NCI-H146 treated with DMSO at 0.1 percent for 48 hours (cell line): ENCODE measurements around the gene TSEN54.
"Not testable (repeated sequence)": the region's sequence is repeated elsewhere in the genome, so short reads cannot be mapped to it uniquely, and the experiment has no call there.

Experiments
- DNase-seq: peaks from one replicate; lab custom pipeline; 2025; ENCODE audit not compliant: unreplicated experiment; lab: John Stamatoyannopoulos, UW

Gene TSEN54

DNA sequence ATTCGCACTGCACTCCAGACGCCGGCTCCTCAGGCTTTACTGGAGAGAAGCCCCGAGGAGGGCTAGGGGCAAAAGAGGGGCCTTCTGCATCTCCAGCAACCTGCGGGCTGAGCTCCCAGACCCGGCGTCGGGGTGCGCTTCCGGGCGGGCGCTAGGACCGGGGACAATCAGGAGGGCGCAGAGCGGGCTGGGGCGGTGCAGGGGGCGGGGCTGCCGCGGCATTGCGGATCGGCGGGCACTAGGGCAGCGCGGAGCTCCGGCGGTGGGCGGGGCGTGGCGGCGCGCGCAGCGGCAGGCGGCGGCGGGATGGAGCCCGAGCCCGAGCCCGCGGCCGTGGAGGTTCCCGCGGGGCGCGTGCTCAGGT lies at the start of gene TSEN54:
TSS of gene TSEN54 (plus strand) at position 274 of the 364 bp plus-strand sequence. CDS start at position 307, 33 bp downstream.
- DNase-seq = peak; percentile 70

GRCh38 chr17:75468291-75468754 lies 48.0 kb upstream of the TSEN54 start:
- no peak for DNase-seq

DNA sequence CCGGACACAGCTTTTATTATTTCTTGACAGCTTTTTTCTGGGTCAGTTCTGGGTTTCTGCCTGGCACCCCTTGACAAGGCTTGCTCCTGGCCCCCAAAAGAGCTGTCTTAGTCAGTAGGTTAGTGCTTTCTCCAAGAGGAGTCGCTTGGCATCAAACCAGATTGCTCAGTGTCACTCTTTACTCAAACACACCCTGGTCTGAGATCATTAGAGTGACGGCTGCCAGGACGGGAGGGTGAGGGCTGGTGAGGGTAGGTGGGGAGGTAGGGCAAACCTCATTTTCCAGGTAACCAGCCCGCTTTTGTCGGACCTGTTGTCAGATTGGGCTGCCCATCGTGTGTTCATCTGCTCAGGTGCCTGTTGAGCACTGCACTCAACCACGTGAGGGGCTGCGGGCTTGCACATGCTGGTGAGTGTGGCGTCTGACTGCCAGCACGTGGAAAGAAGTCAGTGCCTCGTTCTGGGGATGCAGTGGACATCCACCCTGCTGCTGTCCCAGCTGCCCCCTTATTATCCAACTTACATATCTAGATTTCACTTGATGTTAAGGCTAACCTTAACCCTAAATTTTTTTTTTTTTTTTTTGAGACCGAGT lies 47.5 kb upstream of the TSEN54 start:
- DNase-seq = no peak

GRCh38 chr17:75471207-75471606 lies 45.1 kb upstream of the TSEN54 start:
- no peak for DNase-seq

DNA sequence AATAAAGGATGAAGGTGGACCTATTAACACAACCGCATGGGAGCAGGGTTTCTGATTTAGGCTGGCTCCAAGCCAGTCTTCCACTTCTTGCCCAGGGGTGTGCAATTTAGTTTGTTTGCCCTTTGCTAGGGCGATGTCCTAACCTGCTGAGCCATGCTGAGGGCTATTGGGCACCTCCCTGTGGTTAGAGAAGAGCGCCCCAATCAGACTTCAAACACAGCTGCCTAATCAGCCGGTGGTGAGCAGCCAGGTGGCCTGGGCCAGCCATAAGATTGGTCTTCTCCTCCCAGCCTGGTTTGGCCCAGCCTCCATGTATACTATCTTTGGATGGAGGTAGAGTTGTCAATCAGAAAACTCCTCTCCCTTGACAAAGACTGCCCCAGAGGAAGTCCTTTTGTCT lies 44.2 kb upstream of the TSEN54 start:
- peak; percentile 97 for DNase-seq

GRCh38 chr17:75473246-75473645 lies 43.1 kb upstream of the TSEN54 start:
- DNase-seq = no peak

DNA sequence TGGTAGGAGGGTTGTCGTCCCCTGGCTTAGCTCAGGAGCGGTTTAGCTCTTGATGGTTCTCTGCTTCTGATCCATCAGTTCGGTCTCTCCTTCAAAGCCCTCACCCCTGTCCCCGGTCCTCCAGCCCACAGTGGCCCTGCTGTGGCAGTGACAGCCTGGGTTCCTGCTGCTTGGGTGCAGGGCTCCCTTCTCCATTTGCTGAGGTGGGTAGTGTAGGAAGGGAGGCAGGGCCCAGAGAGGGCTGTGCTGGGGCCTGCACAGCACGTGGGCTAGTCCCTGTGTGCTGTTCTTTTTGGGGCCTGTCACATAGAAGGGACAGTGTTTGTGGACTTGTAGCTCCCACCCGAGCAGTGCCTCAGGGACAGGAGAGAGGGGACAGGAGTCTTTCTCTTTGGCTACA lies 41.6 kb upstream of the TSEN54 start:
- no peak for DNase-seq

- DNase-seq = no peak
Observed at GRCh38 chr17:75475144-75475835, 41.0 kb upstream of the TSEN54 start.

- no peak for DNase-seq
Observed at GRCh38 chr17:75475851-75476250, 40.5 kb upstream of the TSEN54 start.

DNA sequence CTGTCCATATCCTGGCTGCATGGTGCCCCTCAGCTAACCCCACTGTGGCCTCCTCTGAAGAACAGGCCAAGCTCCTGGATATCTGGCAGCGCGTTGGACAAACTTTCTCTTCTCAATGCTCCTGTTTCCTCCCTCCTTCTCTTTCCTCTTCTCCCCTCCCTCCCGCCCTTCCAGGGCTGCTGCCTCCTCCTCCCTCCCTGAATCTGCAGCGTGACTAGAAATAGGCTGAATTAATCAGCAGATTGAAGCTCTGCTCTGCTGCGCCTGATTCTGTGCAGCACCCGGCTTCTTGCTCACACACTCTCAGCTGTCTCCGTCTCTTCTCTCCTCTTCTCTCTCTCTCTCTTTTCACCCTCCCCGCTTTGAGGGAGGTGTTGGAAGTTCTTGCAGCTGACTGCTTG lies 40.1 kb upstream of the TSEN54 start:
- DNase-seq = no peak

- no peak for DNase-seq
Observed at GRCh38 chr17:75476752-75477489, 39.4 kb upstream of the TSEN54 start.

DNA sequence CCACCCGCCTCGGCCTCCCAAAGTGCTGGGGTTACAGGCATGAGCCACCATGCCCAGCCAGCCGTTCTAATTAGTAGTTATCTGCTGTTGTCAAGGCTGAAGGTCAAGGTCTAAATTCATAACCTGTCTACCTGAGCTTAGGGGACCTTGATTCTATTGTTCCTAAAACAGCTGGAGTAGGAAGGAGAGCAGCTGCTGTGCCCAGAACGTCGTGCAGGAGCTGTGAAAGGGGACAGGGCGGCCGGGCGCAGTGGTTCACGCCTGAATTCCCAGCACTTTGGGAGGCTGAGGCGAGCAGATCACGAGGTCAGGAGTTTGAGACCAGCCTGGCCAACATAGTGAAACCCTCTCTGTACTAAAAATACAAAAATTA lies 38.9 kb upstream of the TSEN54 start:
- not testable (repeated sequence) for DNase-seq

DNA sequence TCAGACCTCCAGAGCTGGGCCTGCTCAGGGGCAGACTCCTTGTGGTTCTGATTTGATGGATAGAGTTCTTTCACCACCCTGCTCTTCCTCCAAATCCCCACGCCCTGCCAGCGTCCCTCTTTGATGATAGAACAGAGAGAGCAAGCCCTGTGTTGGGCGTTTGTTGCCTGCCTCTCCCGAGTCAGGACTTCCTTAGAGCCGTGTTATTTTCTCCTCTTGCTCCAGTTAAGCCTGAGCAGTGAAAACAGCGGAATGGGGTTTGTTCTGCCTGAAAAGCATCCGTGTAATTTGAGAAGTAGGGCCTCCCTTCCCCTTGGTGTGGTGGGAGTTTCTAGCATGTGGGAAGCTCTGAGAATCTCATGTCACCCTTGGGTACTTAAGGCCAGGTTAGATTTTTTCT lies 37.8 kb upstream of the TSEN54 start:
- no peak for DNase-seq

DNA sequence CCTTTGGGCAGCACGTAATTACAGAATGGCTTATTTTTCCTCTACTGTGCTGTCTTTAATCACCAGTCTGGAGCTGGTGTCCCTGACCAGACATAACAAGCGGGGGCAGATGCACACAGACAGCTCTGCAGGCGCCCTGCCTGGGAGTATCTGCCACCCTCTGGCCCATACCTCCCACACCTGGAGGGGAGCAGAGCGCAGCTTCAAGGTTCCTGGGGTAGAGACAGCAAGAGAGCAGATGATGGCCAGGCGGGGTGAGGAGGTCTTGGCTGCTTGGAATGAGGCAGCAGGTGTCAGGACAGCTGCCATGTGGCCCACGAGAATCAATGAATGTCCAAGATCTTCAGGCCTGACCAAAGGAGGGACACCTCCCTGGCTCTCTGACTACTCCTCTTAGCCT lies 36.0 kb upstream of the TSEN54 start:
- DNase-seq = no peak

DNA sequence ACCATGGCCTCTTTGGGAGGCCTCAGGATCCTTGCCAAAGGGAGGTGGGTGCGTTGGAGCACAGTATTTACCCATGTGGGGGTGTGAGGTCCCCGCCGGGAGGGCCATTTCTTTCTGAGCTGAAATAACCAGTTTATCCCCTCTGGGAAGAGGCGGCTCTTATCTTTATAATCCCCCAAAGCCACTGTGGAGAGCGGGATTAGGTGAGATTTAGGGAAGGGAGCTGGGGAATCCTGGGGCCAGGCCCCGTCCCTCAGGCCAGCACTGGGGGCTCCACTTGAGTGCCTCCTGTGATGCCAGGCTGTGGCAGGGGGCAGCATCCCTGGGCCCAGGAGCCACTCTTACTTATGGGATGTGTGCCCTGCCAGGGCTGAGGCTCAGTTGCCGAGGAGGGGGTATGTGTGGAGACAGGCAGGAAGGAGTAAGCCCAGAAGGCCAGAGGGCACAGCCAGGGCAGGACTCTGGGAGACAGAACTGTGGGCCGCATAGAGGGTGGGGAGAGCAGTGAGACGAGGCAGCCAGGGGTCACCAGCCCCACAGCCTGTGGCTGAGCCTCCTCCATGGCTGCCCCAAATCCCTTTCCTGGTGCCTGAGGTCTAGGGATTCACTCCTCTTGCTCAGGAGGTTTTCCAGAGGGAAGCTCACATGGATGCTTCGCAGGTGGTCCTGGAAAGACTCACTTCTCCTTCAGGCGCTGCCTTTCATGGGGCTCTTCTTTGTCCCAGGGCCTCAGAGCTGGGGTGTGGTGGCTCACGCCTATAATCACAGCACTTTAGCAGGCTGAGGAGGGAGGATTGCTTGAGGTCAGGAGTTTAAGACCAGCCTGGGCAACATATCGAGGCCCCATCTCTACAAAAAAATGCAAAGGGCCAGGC lies 34.9 kb upstream of the TSEN54 start:
- DNase-seq = no peak

- DNase-seq = no peak
Observed at GRCh38 chr17:75482098-75482942, 34.0 kb upstream of the TSEN54 start.

- no peak for DNase-seq
Observed at GRCh38 chr17:75485688-75486087, 30.6 kb upstream of the TSEN54 start.

DNA sequence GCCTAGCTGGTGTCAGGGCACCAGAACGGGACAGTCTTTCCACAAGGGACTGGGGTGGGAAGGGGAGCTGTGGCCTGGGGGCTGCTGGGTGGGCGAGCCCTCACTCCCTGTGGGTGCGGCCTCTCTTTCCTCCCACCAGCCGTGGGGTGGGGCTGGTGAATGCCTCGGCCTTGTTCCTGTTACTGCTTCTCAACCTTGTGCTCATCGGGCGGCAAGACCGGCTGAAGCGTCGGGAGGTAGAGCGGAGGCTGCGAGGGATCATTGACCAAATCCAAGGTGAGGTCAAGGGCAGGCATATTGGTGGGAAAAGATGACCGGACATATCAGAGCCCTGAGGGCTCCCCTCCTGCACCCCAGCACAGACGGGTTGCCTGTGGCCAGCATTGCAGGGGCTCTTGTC lies 30.2 kb upstream of the TSEN54 start:
- DNase-seq = no peak

GRCh38 chr17:75486951-75487350 lies 29.4 kb upstream of the TSEN54 start:
- no peak for DNase-seq

- no peak for DNase-seq
Observed at GRCh38 chr17:75487351-75488070, 28.8 kb upstream of the TSEN54 start.
